GM23338 (cell line): ENCODE data around the gene HRK. TPM values are rescaled to one million over a fixed set of nuclear protein-coding genes. Genes with fewer than 3 reads are reported as not detected.
A peak's percentile ranks its signal among the peaks of the same experiment; 100 is the strongest.

Source experiments
- ATAC-seq: fragments of 200-7000 bp; cut with Tn5 transposase; 3 replicates; pipeline ENCODE4 v1.9.1; 2020
- DNase-seq: peaks from one replicate; pipeline ENCODE4 v3.0.0-alpha.2; 2015; ENCODE audit warnings: low spot score
- H2AFZ ChIP-seq: fragments of 200-600 bp; sonication (generic); 2 replicates; pipeline ENCODE4 v1.8.0; 2016; ENCODE audit warnings: antibody characterized with exemption, mild to moderate bottlenecking, moderate library complexity
- H3F3A ChIP-seq: fragments of 200-600 bp; sonication (generic); replicated peaks from 2 replicates; pipeline ENCODE4 v1.8.0; 2017; ENCODE audit warnings: antibody characterized with exemption, mixed run types, low read depth
- H3K27ac ChIP-seq: fragments of 200-600 bp; sonication (generic); 2 replicates; pipeline ENCODE4 v1.6.1; 2016; ENCODE audit warnings: low read depth
- H3K27me3 ChIP-seq: fragments of 200-600 bp; sonication (generic); 2 replicates; pipeline ENCODE4 v1.8.0; 2016; ENCODE audit warnings: mild to moderate bottlenecking, mixed run types, moderate library complexity; ENCODE audit not compliant: insufficient read depth
- H3K36me3 ChIP-seq: fragments of 200-600 bp; sonication (generic); 2 replicates; pipeline ENCODE4 v1.8.0; 2016; ENCODE audit warnings: mild to moderate bottlenecking; ENCODE audit not compliant: insufficient read depth
- H3K4me1 ChIP-seq: fragments of 200-600 bp; sonication (generic); 2 replicates; pipeline ENCODE4 v1.8.0; 2016; ENCODE audit warnings: mild to moderate bottlenecking, moderate library complexity; ENCODE audit not compliant: insufficient read depth
- H3K4me2 ChIP-seq: fragments of 200-600 bp; sonication (generic); 2 replicates; pipeline ENCODE4 v1.7.1; 2017; ENCODE audit warnings: mixed run types
- H3K4me3 ChIP-seq: fragments of 200-600 bp; sonication (generic); 2 replicates; pipeline ENCODE4 v1.6.1; 2016; ENCODE audit warnings: mixed run types
- H3K79me2 ChIP-seq: fragments of 200-600 bp; sonication (generic); replicated peaks from 2 replicates; pipeline ENCODE4 v1.8.0; 2017; ENCODE audit warnings: mild to moderate bottlenecking; ENCODE audit not compliant: insufficient read depth
- H3K9me2 ChIP-seq: fragments of 200-600 bp; sonication (generic); 2 replicates; pipeline ENCODE4 v1.8.0; 2017; ENCODE audit not compliant: insufficient read depth
- H4K20me1 ChIP-seq: fragments of 200-600 bp; sonication (generic); replicated peaks from 2 replicates; pipeline ENCODE4 v1.8.0; 2017; ENCODE audit warnings: mild to moderate bottlenecking; ENCODE audit not compliant: insufficient read depth
- H3K27ac Mint-ChIP-seq: 2 replicates; pipeline ENCODE4 v1.8.0; 2020; ENCODE audit warnings: inconsistent platforms, mild to moderate bottlenecking, moderate library complexity, mixed read lengths
- H3K27me3 Mint-ChIP-seq: 3 replicates; pipeline ENCODE4 v1.8.0; 2022; ENCODE audit warnings: low read depth, mild to moderate bottlenecking, moderate library complexity, mixed read lengths, inconsistent platforms; ENCODE audit not compliant: insufficient read depth, poor library complexity
- H3K36me3 Mint-ChIP-seq: 3 replicates; pipeline ENCODE4 v1.8.0; 2021; ENCODE audit warnings: low read depth, mild to moderate bottlenecking, inconsistent platforms, moderate library complexity, mixed read lengths
- H3K4me1 Mint-ChIP-seq: 3 replicates; pipeline ENCODE4 v1.8.0; 2020; ENCODE audit warnings: mild to moderate bottlenecking, inconsistent platforms, mixed read lengths
- H3K4me3 Mint-ChIP-seq: 3 replicates; pipeline ENCODE4 v1.8.0; 2021; ENCODE audit warnings: moderate library complexity, mild to moderate bottlenecking, inconsistent platforms, mixed read lengths
- H3K9me3 Mint-ChIP-seq: 3 replicates; pipeline ENCODE4 v1.8.0; 2020; ENCODE audit warnings: moderate library complexity, mild to moderate bottlenecking, inconsistent platforms, mixed read lengths
- CREB1 ChIP-seq: fragments of 250-450 bp; sonication (Bioruptor Pico); IDR thresholded peaks from 2 replicates; pipeline ENCODE4 v1.5.0; 2020; ENCODE audit warnings: low read depth, mild to moderate bottlenecking, moderate library complexity
- EZH2phosphoT487 ChIP-seq: fragments of 200-600 bp; sonication (generic); IDR thresholded peaks from one replicate; pipeline ENCODE4 v1.8.1; 2018; ENCODE audit warnings: antibody characterized with exemption; ENCODE audit not compliant: unreplicated experiment
- JUNB ChIP-seq: IDR thresholded peaks from one replicate; pipeline ENCODE4 v1.6.1; 2016; ENCODE audit warnings: antibody characterized with exemption; ENCODE audit not compliant: unreplicated experiment
- NANOG ChIP-seq: IDR thresholded peaks from 2 replicates; pipeline ENCODE4 v1.6.1; 2016; ENCODE audit warnings: antibody characterized with exemption, borderline replicate concordance
- POLR2AphosphoS5 ChIP-seq: IDR thresholded peaks from 2 replicates; pipeline ENCODE4 v1.6.1; 2016; ENCODE audit warnings: antibody characterized with exemption, low read depth
- STAT1 ChIP-seq: IDR thresholded peaks from one replicate; pipeline ENCODE4 v1.6.1; 2016; ENCODE audit warnings: antibody characterized with exemption; ENCODE audit not compliant: unreplicated experiment
- ZNF114 ChIP-seq: fragments of 250-450 bp; sonication (Bioruptor Pico); IDR thresholded peaks from 2 replicates; pipeline ENCODE4 v1.5.0; 2020; ENCODE audit warnings: mild to moderate bottlenecking, moderate library complexity
- ZNF331 ChIP-seq: fragments of 250-450 bp; sonication (Bioruptor Pico); IDR thresholded peaks from 2 replicates; pipeline ENCODE4 v1.5.0; 2020; ENCODE audit warnings: low read depth, mild to moderate bottlenecking, moderate library complexity
- polyA plus RNA-seq: library from polyadenylated mRNA; unstranded; fragments of >200 nt; fragmentation: Nextera tagmentation; extraction: Ambion mirVana; gene quantifications from 2 replicates; pipeline ENCODE4 v1.2.1, GENCODE V29; 2016
- total RNA-seq: library from RNA; depleted of rRNA; stranded (reverse); fragments of >200 nt; shearing (Covaris generic); gene quantifications from 2 replicates; pipeline ENCODE4 v1.2.3, GENCODE V29; 2014
- TF ChIP-seq, protein P1 (sequence below): IDR thresholded peaks from one replicate; pipeline ENCODE4 v1.6.1; 2018; ENCODE audit warnings: antibody characterized with exemption; ENCODE audit not compliant: unreplicated experiment
- TF ChIP-seq, protein P2 (sequence below): fragments of 250-450 bp; sonication (Bioruptor Pico); IDR thresholded peaks from 2 replicates; pipeline ENCODE4 v1.5.0; 2020; ENCODE audit warnings: mild to moderate bottlenecking, moderate library complexity

HRK gene
- total and polyA plus RNA-seq, 2 experiments from 2014 or later = 1.7 to 1.9 TPM

DNA sequence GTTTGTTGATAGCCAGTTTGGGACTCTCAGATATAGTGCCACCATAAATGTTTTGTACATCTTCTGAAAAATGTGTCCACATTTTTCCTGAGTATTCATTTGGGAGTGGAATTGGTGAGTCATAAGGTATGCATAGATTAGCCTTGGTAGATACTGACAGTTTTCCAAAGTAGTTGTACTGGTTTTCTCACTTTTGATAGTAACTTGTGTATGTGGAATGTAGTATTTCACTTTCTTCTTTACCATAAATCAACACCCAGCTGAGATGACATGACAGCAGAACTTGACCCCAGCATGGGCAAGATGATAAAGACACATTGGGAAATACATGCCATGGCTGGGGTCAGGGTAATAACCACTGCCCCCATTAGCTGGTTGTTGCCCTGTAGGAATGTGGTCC, 34.9 kb upstream of the HRK start:
- Mint-ChIP-seq H3K27ac (0 out of 2 replicates have a peak overlapping the region, but pooled peaks have one; percentile 33), H3K9me3 (no peaks in the 10 kb centered on the region), H3K27me3 (peaks cover 7% of the 10 kb centered on the region), H3K36me3 (peaks cover 25% of the 10 kb centered on the region; the same call in 2 of the 3 replicates), H3K4me1 (peaks cover 23% of the 10 kb centered on the region), H3K4me3 (no peak overlapping the region)
- peaks cover 11% of the 10 kb centered on the region; the same call in 1 of the 2 replicates for H4K20me1 ChIP-seq
- no peak for DNase-seq
- H3K27ac ChIP-seq = no peak overlapping the region; the same call in 1 of the 2 replicates
- peaks cover 31% of the 10 kb centered on the region for H3K79me2 ChIP-seq
- no peak overlapping the region for H2AFZ ChIP-seq
- TF ChIP-seq CREB1 (CRISPR knock-in tag) (no peak), NANOG (no peak), EZH2phosphoT487 (no peak)
- H3K27me3 ChIP-seq = no peaks in the 10 kb centered on the region
- H3K4me2 ChIP-seq = no peak overlapping the region
- H3K9me2 ChIP-seq = no peaks in the 10 kb centered on the region; the same call in 1 of the 2 replicates
- no peak for ATAC-seq
- H3K36me3 ChIP-seq = no peaks in the 10 kb centered on the region
- 0 out of 2 replicates have a peak, but pooled peaks cover 4% of the 10 kb centered on the region for H3F3A ChIP-seq
- H3K4me1 ChIP-seq = peaks cover 6% of the 10 kb centered on the region; the same call in 1 of the 2 replicates
- H3K4me3 ChIP-seq = no peak overlapping the region

DNA sequence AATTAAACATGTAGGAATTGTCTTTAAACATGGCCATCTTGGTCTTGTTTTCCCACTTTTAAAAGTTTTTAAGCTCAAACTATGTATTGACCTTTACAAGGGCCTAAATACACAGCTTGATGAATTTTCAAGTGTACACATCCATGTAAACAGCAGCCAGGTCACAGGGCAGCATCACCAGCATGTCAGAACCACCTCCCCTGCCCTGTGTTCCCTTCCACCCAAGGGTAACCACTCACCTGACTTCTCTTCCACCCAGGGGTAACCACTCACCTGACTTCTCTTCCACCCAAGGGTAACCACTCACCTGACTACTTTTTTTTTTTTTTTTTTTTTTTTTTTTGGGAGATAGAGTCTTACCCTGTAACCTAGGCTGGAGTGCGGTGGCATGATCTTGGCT, 34.1 kb upstream of the HRK start:
- ATAC-seq (no peak), DNase-seq (no peak)
- Histone ChIP-seq H3K27me3 (no peaks in the 10 kb centered on the region), H3K9me2 (no peaks in the 10 kb centered on the region; the same call in 1 of the 2 replicates), H4K20me1 (peaks cover 11% of the 10 kb centered on the region; the same call in 1 of the 2 replicates), H3K4me3 (no peak overlapping the region), H3K36me3 (no peaks in the 10 kb centered on the region), H2AFZ (no peak overlapping the region), H3K4me2 (no peak overlapping the region), H3K4me1 (peaks cover 6% of the 10 kb centered on the region; the same call in 1 of the 2 replicates), H3K79me2 (peaks cover 33% of the 10 kb centered on the region), H3F3A (0 out of 2 replicates have a peak, but pooled peaks cover 4% of the 10 kb centered on the region), H3K27ac (no peak overlapping the region)
- Mint-ChIP-seq H3K27ac (no peak overlapping the region; the same call in 1 of the 2 replicates), H3K4me1 (peaks cover 17% of the 10 kb centered on the region), H3K36me3 (peaks cover 25% of the 10 kb centered on the region; the same call in 2 of the 3 replicates), H3K4me3 (no peak overlapping the region), H3K9me3 (no peaks in the 10 kb centered on the region), H3K27me3 (peaks cover 9% of the 10 kb centered on the region)
- TF ChIP-seq, protein P1, sequence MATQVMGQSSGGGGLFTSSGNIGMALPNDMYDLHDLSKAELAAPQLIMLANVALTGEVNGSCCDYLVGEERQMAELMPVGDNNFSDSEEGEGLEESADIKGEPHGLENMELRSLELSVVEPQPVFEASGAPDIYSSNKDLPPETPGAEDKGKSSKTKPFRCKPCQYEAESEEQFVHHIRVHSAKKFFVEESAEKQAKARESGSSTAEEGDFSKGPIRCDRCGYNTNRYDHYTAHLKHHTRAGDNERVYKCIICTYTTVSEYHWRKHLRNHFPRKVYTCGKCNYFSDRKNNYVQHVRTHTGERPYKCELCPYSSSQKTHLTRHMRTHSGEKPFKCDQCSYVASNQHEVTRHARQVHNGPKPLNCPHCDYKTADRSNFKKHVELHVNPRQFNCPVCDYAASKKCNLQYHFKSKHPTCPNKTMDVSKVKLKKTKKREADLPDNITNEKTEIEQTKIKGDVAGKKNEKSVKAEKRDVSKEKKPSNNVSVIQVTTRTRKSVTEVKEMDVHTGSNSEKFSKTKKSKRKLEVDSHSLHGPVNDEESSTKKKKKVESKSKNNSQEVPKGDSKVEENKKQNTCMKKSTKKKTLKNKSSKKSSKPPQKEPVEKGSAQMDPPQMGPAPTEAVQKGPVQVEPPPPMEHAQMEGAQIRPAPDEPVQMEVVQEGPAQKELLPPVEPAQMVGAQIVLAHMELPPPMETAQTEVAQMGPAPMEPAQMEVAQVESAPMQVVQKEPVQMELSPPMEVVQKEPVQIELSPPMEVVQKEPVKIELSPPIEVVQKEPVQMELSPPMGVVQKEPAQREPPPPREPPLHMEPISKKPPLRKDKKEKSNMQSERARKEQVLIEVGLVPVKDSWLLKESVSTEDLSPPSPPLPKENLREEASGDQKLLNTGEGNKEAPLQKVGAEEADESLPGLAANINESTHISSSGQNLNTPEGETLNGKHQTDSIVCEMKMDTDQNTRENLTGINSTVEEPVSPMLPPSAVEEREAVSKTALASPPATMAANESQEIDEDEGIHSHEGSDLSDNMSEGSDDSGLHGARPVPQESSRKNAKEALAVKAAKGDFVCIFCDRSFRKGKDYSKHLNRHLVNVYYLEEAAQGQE = no peak
- TF ChIP-seq, protein P2, sequence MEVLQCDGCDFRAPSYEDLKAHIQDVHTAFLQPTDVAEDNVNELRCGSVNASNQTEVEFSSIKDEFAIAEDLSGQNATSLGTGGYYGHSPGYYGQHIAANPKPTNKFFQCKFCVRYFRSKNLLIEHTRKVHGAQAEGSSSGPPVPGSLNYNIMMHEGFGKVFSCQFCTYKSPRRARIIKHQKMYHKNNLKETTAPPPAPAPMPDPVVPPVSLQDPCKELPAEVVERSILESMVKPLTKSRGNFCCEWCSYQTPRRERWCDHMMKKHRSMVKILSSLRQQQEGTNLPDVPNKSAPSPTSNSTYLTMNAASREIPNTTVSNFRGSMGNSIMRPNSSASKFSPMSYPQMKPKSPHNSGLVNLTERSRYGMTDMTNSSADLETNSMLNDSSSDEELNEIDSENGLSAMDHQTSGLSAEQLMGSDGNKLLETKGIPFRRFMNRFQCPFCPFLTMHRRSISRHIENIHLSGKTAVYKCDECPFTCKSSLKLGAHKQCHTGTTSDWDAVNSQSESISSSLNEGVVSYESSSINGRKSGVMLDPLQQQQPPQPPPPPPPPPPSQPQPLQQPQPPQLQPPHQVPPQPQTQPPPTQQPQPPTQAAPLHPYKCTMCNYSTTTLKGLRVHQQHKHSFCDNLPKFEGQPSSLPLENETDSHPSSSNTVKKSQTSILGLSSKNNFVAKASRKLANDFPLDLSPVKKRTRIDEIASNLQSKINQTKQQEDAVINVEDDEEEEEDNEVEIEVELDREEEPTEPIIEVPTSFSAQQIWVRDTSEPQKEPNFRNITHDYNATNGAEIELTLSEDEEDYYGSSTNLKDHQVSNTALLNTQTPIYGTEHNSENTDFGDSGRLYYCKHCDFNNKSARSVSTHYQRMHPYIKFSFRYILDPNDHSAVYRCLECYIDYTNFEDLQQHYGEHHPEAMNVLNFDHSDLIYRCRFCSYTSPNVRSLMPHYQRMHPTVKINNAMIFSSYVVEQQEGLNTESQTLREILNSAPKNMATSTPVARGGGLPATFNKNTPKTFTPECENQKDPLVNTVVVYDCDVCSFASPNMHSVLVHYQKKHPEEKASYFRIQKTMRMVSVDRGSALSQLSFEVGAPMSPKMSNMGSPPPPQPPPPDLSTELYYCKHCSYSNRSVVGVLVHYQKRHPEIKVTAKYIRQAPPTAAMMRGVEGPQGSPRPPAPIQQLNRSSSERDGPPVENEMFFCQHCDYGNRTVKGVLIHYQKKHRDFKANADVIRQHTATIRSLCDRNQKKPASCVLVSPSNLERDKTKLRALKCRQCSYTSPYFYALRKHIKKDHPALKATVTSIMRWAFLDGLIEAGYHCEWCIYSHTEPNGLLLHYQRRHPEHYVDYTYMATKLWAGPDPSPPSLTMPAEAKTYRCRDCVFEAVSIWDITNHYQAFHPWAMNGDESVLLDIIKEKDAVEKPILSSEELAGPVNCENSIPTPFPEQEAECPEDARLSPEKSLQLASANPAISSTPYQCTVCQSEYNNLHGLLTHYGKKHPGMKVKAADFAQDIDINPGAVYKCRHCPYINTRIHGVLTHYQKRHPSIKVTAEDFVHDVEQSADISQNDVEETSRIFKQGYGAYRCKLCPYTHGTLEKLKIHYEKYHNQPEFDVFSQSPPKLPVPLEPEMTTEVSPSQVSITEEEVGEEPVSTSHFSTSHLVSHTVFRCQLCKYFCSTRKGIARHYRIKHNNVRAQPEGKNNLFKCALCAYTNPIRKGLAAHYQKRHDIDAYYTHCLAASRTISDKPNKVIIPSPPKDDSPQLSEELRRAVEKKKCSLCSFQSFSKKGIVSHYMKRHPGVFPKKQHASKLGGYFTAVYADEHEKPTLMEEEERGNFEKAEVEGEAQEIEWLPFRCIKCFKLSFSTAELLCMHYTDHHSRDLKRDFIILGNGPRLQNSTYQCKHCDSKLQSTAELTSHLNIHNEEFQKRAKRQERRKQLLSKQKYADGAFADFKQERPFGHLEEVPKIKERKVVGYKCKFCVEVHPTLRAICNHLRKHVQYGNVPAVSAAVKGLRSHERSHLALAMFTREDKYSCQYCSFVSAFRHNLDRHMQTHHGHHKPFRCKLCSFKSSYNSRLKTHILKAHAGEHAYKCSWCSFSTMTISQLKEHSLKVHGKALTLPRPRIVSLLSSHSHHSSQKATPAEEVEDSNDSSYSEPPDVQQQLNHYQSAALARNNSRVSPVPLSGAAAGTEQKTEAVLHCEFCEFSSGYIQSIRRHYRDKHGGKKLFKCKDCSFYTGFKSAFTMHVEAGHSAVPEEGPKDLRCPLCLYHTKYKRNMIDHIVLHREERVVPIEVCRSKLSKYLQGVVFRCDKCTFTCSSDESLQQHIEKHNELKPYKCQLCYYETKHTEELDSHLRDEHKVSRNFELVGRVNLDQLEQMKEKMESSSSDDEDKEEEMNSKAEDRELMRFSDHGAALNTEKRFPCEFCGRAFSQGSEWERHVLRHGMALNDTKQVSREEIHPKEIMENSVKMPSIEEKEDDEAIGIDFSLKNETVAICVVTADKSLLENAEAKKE (CRISPR knock-in tag) = no peak
- TF ChIP-seq ZNF114 (CRISPR knock-in tag) (no peak), CREB1 (CRISPR knock-in tag) (no peak), STAT1 (no peak), ZNF331 (CRISPR knock-in tag) (no peak), JUNB (no peak), POLR2AphosphoS5 (no peak), EZH2phosphoT487 (no peak)
